ENCODE results near the gene CD6. TPM values are rescaled to one million over a fixed set of nuclear protein-coding genes. Genes with fewer than 3 reads are reported as not detected.

The CD6 gene
- total RNA-seq, 1 experiment from 2014 or later: 1.4 TPM

DNA sequence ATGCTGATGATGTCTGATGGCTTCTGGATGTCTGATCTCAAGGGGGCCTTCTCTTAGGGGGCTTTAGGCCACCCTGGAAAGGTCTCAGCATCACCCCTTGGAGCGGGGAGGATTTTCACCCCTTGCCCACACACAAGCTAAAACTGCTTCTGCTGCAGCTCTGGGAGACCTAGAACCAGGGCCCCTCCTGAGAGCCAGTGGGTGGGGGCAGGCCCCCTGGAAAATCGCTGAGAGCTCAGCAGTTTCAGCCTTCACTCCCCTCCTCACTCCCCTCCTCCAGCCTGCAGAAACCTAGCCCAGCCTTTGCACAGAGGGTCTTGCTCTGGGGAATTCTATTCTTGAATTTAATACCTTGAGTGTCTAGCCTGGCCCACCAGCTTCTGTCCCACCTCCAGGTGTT lies 17.2 kb downstream of the CD6 start:
- RAD21 ChIA-PET (ENCODE audit: low non-redundant PET in 1 of 2, low total read pairs in 2 of 2, uncharacterized antibody in 2 of 2, unreplicated experiment in 2 of 2): no interaction called here

More for the DNA sequence above, 17.2 kb downstream of the CD6 start:
- Histone ChIP-seq H3K9ac (ENCODE audit: low read length) (no peak overlapping the region), H3K36me3 (ENCODE audit: control insufficient read depth in 1 of 2, insufficient read depth in 2 of 2, low read length in 2 of 2) (no peaks in the 10 kb centered on the region), H3K27me3 (ENCODE audit: insufficient read depth, low read length) (peaks cover 6% of the 10 kb centered on the region), H3K4me3 (replicated peaks in 1 of 2; ENCODE audit: low read depth in 1 of 2, low read length in 2 of 2) (no peak overlapping the region), H3K27ac (ENCODE audit: low read depth, low read length) (no peak overlapping the region), H3K79me2 (ENCODE audit: insufficient read depth, low read length) (no peaks in the 10 kb centered on the region), H2AFZ (ENCODE audit: low read depth, low read length, poor library complexity, severe bottlenecking) (no peak overlapping the region), H3K9me3 (ENCODE audit: control insufficient read depth in 1 of 2, insufficient read depth in 1 of 2, low read depth in 1 of 2, low read length in 2 of 2) (no peaks in the 10 kb centered on the region), H3K4me2 (ENCODE audit: low read length) (no peak overlapping the region), H3K4me1 (ENCODE audit: control insufficient read depth in 1 of 2, insufficient read depth in 2 of 2, low read length in 2 of 2) (peaks cover 3 to 9% of the 10 kb centered on the region in 2 experiments; a peak in 3 of 4 replicates), H4K20me1 (ENCODE audit: insufficient read depth) (no peaks in the 10 kb centered on the region), H3K9me2 (ENCODE audit: insufficient read depth) (no peaks in the 10 kb centered on the region)
- POLR2A ChIA-PET: no interaction called here
- DNase-seq (ENCODE audit: low read depth, low spot score): no peak
- BruUV-seq (replicated peaks): no TSS peak
- CTCF ChIA-PET: no interaction called here
- TF ChIP-seq ZBTB33 (IDR thresholded peaks at IDR 0.05; ENCODE audit: extremely low read depth, insufficient replicate concordance, low read length) (no peak), YY1 (IDR thresholded peaks at IDR 0.05; ENCODE audit: extremely low read depth, insufficient replicate concordance, low read depth, low read length) (no peak), EZH2phosphoT487 (IDR thresholded peaks at IDR 0.05; ENCODE audit: borderline replicate concordance) (no peak), EGR1 (IDR thresholded peaks at IDR 0.05; ENCODE audit: low read depth) (no peak), FOSL1 (IDR thresholded peaks at IDR 0.05; ENCODE audit: low read depth) (no peak), EZH2 (IDR thresholded peaks at IDR 0.05) (no peak), REST (IDR thresholded peaks at IDR 0.05; ENCODE audit: low read depth) (no peak), POLR2A (IDR thresholded peaks at IDR 0.05; ENCODE audit: borderline replicate concordance, extremely low read depth, insufficient read depth, insufficient read length) (no peak), TCF7L2 (IDR thresholded peaks at IDR 0.05; ENCODE audit: borderline replicate concordance, extremely low read depth, insufficient read depth, insufficient read length) (no peak), JUND (IDR thresholded peaks at IDR 0.05) (no peak)
- intact Hi-C loops (cut with micrococcal nuclease): no loop called here
- no peak for ATAC-seq

Measured in HCT116 (cell line).